SK-N-SH treated with all-trans-retinoic acid at 6 μM for 48 hours (cell line): ENCODE measurements around the gene MCHR1.

ENCODE experiments used
- BACH2 ChIP-seq: fragments of 250-450 bp; sonication (Bioruptor Pico); IDR thresholded peaks from 2 replicates; pipeline ENCODE4 v1.9.0; 2021; ENCODE audit warnings: mild to moderate bottlenecking, borderline replicate concordance
- CSRNP3 ChIP-seq: fragments of 250-450 bp; sonication (Bioruptor Pico); IDR thresholded peaks from 2 replicates; pipeline ENCODE4 v1.5.1; 2021; ENCODE audit warnings: mild to moderate bottlenecking, moderate library complexity
- GLIS3 ChIP-seq: fragments of 250-450 bp; sonication (Bioruptor Pico); IDR thresholded peaks from 2 replicates; pipeline ENCODE4 v1.5.0; 2020; ENCODE audit warnings: mild to moderate bottlenecking, moderate library complexity
- PATZ1 ChIP-seq: fragments of 250-450 bp; sonication (Bioruptor Pico); IDR thresholded peaks from 2 replicates; pipeline ENCODE4 v1.8.0; 2020; ENCODE audit warnings: mild to moderate bottlenecking, moderate library complexity, borderline replicate concordance
- RARB ChIP-seq: fragments of 250-450 bp; sonication (Bioruptor Pico); IDR thresholded peaks from 2 replicates; pipeline ENCODE4 v1.8.0; 2021; ENCODE audit warnings: mild to moderate bottlenecking, moderate library complexity
- TCF4 ChIP-seq: fragments of 250-450 bp; sonication (Bioruptor Pico); IDR thresholded peaks from 2 replicates; pipeline ENCODE4 v1.8.0; 2021; ENCODE audit warnings: mild to moderate bottlenecking, moderate library complexity, borderline replicate concordance
- ZFP3 ChIP-seq: fragments of 250-450 bp; sonication (Bioruptor Pico); IDR thresholded peaks from 2 replicates; pipeline ENCODE4 v1.5.0; 2020; ENCODE audit warnings: mild to moderate bottlenecking, moderate library complexity
- ZFP30 ChIP-seq: fragments of 450-650 bp; formaldehyde crosslinking; IDR thresholded peaks from 2 replicates; pipeline ENCODE4 v1.5.0; 2022; ENCODE audit warnings: mild to moderate bottlenecking, moderate library complexity
- ZNF8 ChIP-seq: fragments of 450-650 bp; formaldehyde crosslinking; IDR thresholded peaks from 2 replicates; pipeline ENCODE4 v1.5.0; 2020; ENCODE audit warnings: mild to moderate bottlenecking, moderate library complexity

GRCh38 chr22:40633036-40633435 is 46.2 kb upstream of the MCHR1 start:
- TF ChIP-seq PATZ1 (CRISPR knock-in tag) (no peak), RARB (no peak), ZFP3 (no peak), GLIS3 (no peak), CSRNP3 (no peak), TCF4 (no peak), BACH2 (CRISPR knock-in tag) (no peak), ZFP30 (CRISPR knock-in tag) (no peak), ZNF8 (CRISPR knock-in tag) (no peak)
